Liver (tissue), 3 donors: ENCODE data around the gene SYNPR.

ENCODE experiments used
- FOXA1 ChIP-seq: IDR thresholded peaks from 2 replicates; pipeline ENCODE4 v1.6.1; 2016; ENCODE audit warnings: antibody characterized with exemption
- GABPA ChIP-seq, 2 donors: IDR thresholded peaks in 1 of 2; conservative IDR thresholded peaks in 1 of 2; 2 replicates each; pipeline ENCODE4 v1.6.1; 2016; ENCODE audit warnings: antibody characterized with exemption in 2 of 2, mild to moderate bottlenecking in 1 of 2, moderate library complexity in 1 of 2
- HNF4G ChIP-seq: IDR thresholded peaks from 2 replicates; pipeline ENCODE4 v1.6.1; 2016; ENCODE audit warnings: antibody characterized with exemption
- RAD21 ChIP-seq, 2 donors: IDR thresholded peaks; 2 replicates each; pipeline ENCODE4 v1.6.1; 2016; ENCODE audit warnings: antibody characterized with exemption in 2 of 2, mild to moderate bottlenecking in 2 of 2
- SP1 ChIP-seq: IDR thresholded peaks from 2 replicates; pipeline ENCODE4 v1.6.1; 2018; ENCODE audit warnings: antibody characterized with exemption, mild to moderate bottlenecking
- TAF1 ChIP-seq: conservative IDR thresholded peaks from 2 replicates; pipeline ENCODE4 v1.6.1; 2016; ENCODE audit warnings: antibody characterized with exemption, mild to moderate bottlenecking
- TF ChIP-seq, protein P1 (sequence below): fragments of 150-350 bp; IDR thresholded peaks from 2 replicates; pipeline ENCODE4 v1.5.1; 2017; ENCODE audit warnings: improper control_type of control experiment, low read depth, low read length; ENCODE audit not compliant: missing input control
- TF ChIP-seq, protein P2 (sequence below): IDR thresholded peaks from 2 replicates; pipeline ENCODE4 v1.6.1; 2016; ENCODE audit warnings: antibody characterized with exemption
- TF ChIP-seq, protein P3 (sequence below): IDR thresholded peaks from 2 replicates; pipeline ENCODE4 v1.6.1; 2016; ENCODE audit warnings: antibody characterized with exemption, mild to moderate bottlenecking
- donor health status: healthy.
- donor health status: healthy.

DNA sequence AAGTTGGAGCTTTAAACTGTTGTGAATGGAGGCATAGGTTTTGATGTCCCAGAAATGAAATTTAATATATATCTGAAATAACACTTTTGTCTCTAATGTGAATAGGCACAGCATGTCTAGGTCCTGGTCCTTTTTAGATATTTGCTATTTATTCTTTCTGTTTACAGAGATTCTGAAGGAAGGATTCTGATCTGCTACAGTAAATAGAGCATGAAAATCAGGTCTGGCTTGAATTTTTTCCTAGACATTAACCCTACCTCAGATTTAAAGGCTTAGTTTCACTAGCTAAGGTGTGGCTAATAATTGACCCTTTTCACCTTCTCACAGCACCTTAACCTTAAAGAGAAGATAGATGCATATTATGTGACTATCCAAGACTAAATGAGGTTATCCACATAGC is 48.0 kb upstream of the SYNPR start:
- TF ChIP-seq, protein P1, sequence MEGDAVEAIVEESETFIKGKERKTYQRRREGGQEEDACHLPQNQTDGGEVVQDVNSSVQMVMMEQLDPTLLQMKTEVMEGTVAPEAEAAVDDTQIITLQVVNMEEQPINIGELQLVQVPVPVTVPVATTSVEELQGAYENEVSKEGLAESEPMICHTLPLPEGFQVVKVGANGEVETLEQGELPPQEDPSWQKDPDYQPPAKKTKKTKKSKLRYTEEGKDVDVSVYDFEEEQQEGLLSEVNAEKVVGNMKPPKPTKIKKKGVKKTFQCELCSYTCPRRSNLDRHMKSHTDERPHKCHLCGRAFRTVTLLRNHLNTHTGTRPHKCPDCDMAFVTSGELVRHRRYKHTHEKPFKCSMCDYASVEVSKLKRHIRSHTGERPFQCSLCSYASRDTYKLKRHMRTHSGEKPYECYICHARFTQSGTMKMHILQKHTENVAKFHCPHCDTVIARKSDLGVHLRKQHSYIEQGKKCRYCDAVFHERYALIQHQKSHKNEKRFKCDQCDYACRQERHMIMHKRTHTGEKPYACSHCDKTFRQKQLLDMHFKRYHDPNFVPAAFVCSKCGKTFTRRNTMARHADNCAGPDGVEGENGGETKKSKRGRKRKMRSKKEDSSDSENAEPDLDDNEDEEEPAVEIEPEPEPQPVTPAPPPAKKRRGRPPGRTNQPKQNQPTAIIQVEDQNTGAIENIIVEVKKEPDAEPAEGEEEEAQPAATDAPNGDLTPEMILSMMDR, result no peak
- TF ChIP-seq GABPA (IDR thresholded peaks at IDR 0.05 in 1 of 2, conservative IDR thresholded peaks at IDR 0.05 in 1 of 2) (no peak), SP1 (no peak), TAF1 (no peak), FOXA1 (no peak), HNF4G (no peak), RAD21 (IDR thresholded peaks at IDR 0.05) (no peak)
- TF ChIP-seq, protein P2, sequence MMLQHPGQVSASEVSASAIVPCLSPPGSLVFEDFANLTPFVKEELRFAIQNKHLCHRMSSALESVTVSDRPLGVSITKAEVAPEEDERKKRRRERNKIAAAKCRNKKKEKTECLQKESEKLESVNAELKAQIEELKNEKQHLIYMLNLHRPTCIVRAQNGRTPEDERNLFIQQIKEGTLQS, result no peak
- TF ChIP-seq, protein P3, sequence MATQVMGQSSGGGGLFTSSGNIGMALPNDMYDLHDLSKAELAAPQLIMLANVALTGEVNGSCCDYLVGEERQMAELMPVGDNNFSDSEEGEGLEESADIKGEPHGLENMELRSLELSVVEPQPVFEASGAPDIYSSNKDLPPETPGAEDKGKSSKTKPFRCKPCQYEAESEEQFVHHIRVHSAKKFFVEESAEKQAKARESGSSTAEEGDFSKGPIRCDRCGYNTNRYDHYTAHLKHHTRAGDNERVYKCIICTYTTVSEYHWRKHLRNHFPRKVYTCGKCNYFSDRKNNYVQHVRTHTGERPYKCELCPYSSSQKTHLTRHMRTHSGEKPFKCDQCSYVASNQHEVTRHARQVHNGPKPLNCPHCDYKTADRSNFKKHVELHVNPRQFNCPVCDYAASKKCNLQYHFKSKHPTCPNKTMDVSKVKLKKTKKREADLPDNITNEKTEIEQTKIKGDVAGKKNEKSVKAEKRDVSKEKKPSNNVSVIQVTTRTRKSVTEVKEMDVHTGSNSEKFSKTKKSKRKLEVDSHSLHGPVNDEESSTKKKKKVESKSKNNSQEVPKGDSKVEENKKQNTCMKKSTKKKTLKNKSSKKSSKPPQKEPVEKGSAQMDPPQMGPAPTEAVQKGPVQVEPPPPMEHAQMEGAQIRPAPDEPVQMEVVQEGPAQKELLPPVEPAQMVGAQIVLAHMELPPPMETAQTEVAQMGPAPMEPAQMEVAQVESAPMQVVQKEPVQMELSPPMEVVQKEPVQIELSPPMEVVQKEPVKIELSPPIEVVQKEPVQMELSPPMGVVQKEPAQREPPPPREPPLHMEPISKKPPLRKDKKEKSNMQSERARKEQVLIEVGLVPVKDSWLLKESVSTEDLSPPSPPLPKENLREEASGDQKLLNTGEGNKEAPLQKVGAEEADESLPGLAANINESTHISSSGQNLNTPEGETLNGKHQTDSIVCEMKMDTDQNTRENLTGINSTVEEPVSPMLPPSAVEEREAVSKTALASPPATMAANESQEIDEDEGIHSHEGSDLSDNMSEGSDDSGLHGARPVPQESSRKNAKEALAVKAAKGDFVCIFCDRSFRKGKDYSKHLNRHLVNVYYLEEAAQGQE, result no peak
